Spleen (tissue), 11 donors: ENCODE data around the gene AK6. TPM values are rescaled to one million over a fixed set of nuclear protein-coding genes. Genes with fewer than 3 reads are reported as not detected.

Experiments
- DNase-seq: peaks from one replicate; pipeline ENCODE4 v3.0.0-alpha.2; 2020
- H3K27ac ChIP-seq, 8 donors: fragments of 200-600 bp; sonication (generic) in 7 of 8; 1 replicate in 4 of 8; 2 replicates in 4 of 8; pipeline versions ENCODE4 v1.5.0 to v1.8.0; 2016 to 2021; ENCODE audit warnings: inconsistent platforms in 4 of 8, mild to moderate bottlenecking in 4 of 8, moderate library complexity in 1 of 8
- H3K27me3 ChIP-seq, 7 donors: fragments of 200-600 bp; sonication (generic) in 6 of 7; replicated peaks in 1 of 7; 1 replicate in 4 of 7; 2 replicates in 3 of 7; pipeline versions ENCODE4 v1.5.0 to v1.8.0; 2016 to 2021; ENCODE audit warnings: inconsistent platforms in 3 of 7, mild to moderate bottlenecking in 1 of 7
- H3K36me3 ChIP-seq, 6 donors: fragments of 200-600 bp; sonication (generic) in 5 of 6; 1 replicate in 4 of 6; 2 replicates in 2 of 6; pipeline versions ENCODE4 v1.5.0 to v1.8.0; 2016 to 2021; ENCODE audit warnings: inconsistent platforms in 2 of 6
- H3K4me1 ChIP-seq, 6 donors: fragments of 200-600 bp; sonication (generic) in 5 of 6; 1 replicate in 3 of 6; 2 replicates in 3 of 6; pipeline versions ENCODE4 v1.5.0 to v1.8.0; 2016 to 2021; ENCODE audit warnings: inconsistent platforms in 3 of 6
- H3K4me3 ChIP-seq, 8 donors: fragments of 200-600 bp; sonication (generic) in 7 of 8; 1 replicate in 4 of 8; 2 replicates in 4 of 8; pipeline versions ENCODE4 v1.5.0 to v1.8.0; 2016 to 2021; ENCODE audit warnings: inconsistent platforms in 4 of 8, mild to moderate bottlenecking in 4 of 8, moderate library complexity in 2 of 8
- H3K9me3 ChIP-seq, 8 donors: fragments of 200-600 bp; sonication (generic) in 7 of 8; 1 replicate in 4 of 8; 2 replicates in 4 of 8; pipeline versions ENCODE4 v1.5.0 to v1.8.0; 2016 to 2021; ENCODE audit warnings: inconsistent platforms in 4 of 8
- POLR2A ChIP-seq, 3 donors: fragments of 450-650 bp; IDR thresholded peaks; one replicate each; pipeline ENCODE4 v1.5.1; 2017; ENCODE audit warnings: antibody characterized with exemption in 3 of 3, mild to moderate bottlenecking in 1 of 3
- POLR2AphosphoS5 ChIP-seq, 3 donors: sonication (generic); formaldehyde crosslinking; IDR thresholded peaks; one replicate each; pipeline ENCODE4 v1.5.1; 2017; ENCODE audit warnings: antibody characterized with exemption in 3 of 3
- WGBS, 5 donors: extraction: QIAGEN DNeasy Blood & Tissue Kit in 3 of 5; methylation state at CpG; one replicate each; pipeline versions ENCODE4 v1.1.5 to v1.1.7; 2013 to 2018; 5-methylcytosine and 5-hydroxymethylcytosine counted together
- intact Hi-C: fragments of 100-400 bp; cut with DNase I; formaldehyde crosslinking; loops from one replicate; pipeline ENCODE4 v1.15.0; 2023; ENCODE audit warnings: low total_unique reads
- polyA plus RNA-seq, 3 donors: library from polyadenylated mRNA; stranded (reverse); fragments of 200-250 nt; gene quantifications; one replicate each; pipeline ENCODE4 v1.2.1, GENCODE V29; 2013
- total RNA-seq, 7 donors: library from RNA; depleted of rRNA in 3 of 7; stranded (reverse); fragments of >200 nt in 3 of 7; fragmentation: NEBNext Ultra II Directional in 4 of 7; extraction: Animal tissue kit (Norgen Biotek cat#: 25700) in 4 of 7; gene quantifications; one replicate each; pipeline versions ENCODE4 v1.1.0 to v1.2.1, GENCODE V29; 2016 to 2021
- TF ChIP-seq, protein P1 (sequence below), 11 experiments: fragments of 200-600 bp in 7 of 11; fragments of 450-650 bp in 4 of 11; sonication (generic) in 4 of 11; IDR thresholded peaks in 8 of 11; conservative IDR thresholded peaks in 3 of 11; 1 replicate in 7 of 11; 2 replicates in 4 of 11; pipeline versions ENCODE4 v1.4.0 to v1.8.0; 2016 to 2021; ENCODE audit warnings: antibody characterized with exemption in 11 of 11, inconsistent platforms in 4 of 11, mild to moderate bottlenecking in 1 of 11
- donor health status: healthy with polysubstance abuse.
- donor health status: DM: no; HTN: no; CAD: no; lungs with moderate emphysema.
- donor health status: DM: no; HTN: no; CAD: no.
- donor health status: Bipolar disorder and iron deficiency.
- donor health status: healthy.
- donor health status: DM: no; HTN: no; CAD: no.
- donor health status: DM: yes; HTN: yes; CAD: no.

The AK6 gene
- total and polyA plus RNA-seq, 10 donors = 16.9 to 39.7 (median 26.4) TPM

DNA sequence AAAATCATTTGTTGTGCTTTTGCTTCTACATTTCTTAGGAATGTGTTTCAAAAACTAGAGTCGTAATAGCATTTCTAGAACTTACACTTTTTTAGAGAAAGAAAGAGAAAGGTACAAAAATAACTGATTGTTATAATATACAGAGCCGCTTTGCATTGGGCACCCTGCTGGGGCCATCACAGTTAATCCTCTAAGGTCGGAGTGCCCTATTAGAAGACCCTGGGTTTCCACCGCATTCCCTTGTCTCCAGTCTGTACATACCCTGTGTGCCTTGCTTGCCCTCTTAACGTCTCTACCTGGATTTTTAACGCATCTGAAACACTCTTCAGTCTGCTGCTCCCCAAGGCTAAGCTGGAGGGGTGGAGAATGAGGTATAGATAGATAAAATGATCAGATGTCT lies 46.9 kb upstream of the AK6 start:
- Histone ChIP-seq H3K27ac (no peak overlapping the region), H3K36me3 (peaks cover 0 to 40% (median 11%) of the 10 kb centered on the region in 6 donors)

DNA sequence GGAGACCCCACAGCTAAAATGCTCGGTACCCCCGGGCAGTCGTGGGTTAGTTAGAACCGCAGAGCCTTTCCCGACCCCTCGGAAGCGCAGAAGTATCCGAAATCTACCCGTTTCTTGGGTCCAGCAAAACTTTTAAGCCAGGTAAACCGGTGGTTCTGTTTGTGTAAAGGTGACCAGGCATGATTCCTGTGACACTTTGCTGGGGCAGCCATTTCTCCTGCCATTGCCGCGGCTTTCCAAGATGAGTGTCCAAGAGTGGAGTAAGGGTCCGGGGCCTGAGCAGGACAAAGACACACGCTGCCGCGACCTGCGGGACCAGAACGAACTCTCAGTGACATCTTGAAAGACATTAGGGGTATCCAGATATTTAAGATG lies 46.3 kb upstream of the AK6 start:
- Histone ChIP-seq H3K4me3 (peak overlapping the region; percentile 52 to 81 (median 68)), H3K9me3 (no peaks in the 10 kb centered on the region), H3K27me3 (peaks cover 0 to 10% (median 0%) of the 10 kb centered on the region in 7 donors), H3K4me1 (peaks cover 0 to 17% (median 11%) of the 10 kb centered on the region in 6 donors), H3K36me3 (peaks cover 0 to 47% (median 15%) of the 10 kb centered on the region in 6 donors), H3K27ac (no peak overlapping the region)
- no peak for TF ChIP-seq POLR2AphosphoS5 (IDR thresholded peaks at IDR 0.05)
- TF ChIP-seq, protein P1, sequence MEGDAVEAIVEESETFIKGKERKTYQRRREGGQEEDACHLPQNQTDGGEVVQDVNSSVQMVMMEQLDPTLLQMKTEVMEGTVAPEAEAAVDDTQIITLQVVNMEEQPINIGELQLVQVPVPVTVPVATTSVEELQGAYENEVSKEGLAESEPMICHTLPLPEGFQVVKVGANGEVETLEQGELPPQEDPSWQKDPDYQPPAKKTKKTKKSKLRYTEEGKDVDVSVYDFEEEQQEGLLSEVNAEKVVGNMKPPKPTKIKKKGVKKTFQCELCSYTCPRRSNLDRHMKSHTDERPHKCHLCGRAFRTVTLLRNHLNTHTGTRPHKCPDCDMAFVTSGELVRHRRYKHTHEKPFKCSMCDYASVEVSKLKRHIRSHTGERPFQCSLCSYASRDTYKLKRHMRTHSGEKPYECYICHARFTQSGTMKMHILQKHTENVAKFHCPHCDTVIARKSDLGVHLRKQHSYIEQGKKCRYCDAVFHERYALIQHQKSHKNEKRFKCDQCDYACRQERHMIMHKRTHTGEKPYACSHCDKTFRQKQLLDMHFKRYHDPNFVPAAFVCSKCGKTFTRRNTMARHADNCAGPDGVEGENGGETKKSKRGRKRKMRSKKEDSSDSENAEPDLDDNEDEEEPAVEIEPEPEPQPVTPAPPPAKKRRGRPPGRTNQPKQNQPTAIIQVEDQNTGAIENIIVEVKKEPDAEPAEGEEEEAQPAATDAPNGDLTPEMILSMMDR (IDR thresholded peaks at IDR 0.05 in 8 of 11, conservative IDR thresholded peaks at IDR 0.05 in 3 of 11) = no peak
- TF ChIP-seq POLR2A (IDR thresholded peaks at IDR 0.05) = no peak
- DNase-seq = no peak
- intact Hi-C loops = no loop called here
- WGBS, 5 donors = 57 to 74% (median 59%) methylated on average over 18 of the region's 18 CpGs

More for the DNA sequence above, 46.9 kb upstream of the AK6 start:
- intact Hi-C loops = no loop called here
- Histone ChIP-seq H3K4me1 (peaks cover 0 to 17% (median 11%) of the 10 kb centered on the region in 6 donors), H3K9me3 (no peaks in the 10 kb centered on the region), H3K27me3 (peaks cover 0 to 10% (median 0%) of the 10 kb centered on the region in 7 donors), H3K4me3 (no peak overlapping the region)
- TF ChIP-seq POLR2AphosphoS5 (IDR thresholded peaks at IDR 0.05) = no peak
- TF ChIP-seq, protein P1 (IDR thresholded peaks at IDR 0.05 in 8 of 11, conservative IDR thresholded peaks at IDR 0.05 in 3 of 11) = no peak
- TF ChIP-seq POLR2A (IDR thresholded peaks at IDR 0.05) = no peak
- no peak for DNase-seq
- 93 to 96% (median 96%) methylated on average over 6 of the region's 6 CpGs for WGBS, 5 donors

DNA sequence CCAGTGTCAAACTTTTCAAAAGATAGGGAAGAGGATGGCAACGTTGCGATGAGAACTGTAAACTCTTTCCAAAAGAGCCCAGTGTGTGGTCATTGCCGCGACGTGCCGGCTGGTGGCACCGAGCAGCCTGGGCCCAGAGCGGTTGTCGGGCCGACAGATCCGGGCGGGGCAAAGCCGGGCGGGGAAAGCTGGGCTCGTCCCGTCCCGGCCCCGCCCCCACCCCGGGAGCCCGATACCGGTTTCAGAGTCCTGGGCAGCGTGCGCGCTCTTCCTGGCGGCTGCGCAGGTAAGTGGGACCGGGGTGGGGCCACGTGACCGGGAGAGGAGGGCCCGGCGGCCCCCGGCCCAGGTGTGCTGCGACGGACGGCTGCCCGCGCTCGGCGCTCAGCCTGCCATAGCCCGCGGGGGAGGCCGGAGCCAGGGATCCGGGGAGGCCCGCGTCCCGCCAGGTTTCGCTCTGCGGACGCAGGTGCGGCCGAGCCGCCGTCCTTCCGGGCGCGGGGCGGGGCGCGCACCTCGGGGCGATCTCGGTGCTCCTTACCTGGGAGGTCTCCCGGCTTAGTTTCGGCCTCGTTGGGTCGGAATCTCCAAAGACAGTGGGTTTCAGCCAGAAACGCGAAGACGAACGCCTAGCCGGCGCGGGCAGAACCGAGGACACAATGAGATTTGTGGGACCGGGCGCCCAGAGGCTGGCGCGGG lies 45.7 kb upstream of the AK6 start, which contains the start of gene MARVELD2:
TSS of gene MARVELD2 (plus strand) at position 232 of the 699 bp plus-strand sequence. CDS start 4,270 bp downstream, outside the sequence.
- 6 to 18% (median 11%) methylated on average over 45 to 78 of the region's 78 CpGs for WGBS, 5 donors
- intact Hi-C loops = no loop called here
- H3K27me3 ChIP-seq = peaks cover 0 to 10% (median 0%) of the 10 kb centered on the region in 7 donors
- H3K4me1 ChIP-seq = peaks cover 0 to 17% (median 11%) of the 10 kb centered on the region in 6 donors
- peak within 1 kb of the TSS in 3 of 8 donors; percentile 30 to 47 (median 46) for H3K27ac ChIP-seq
- H3K36me3 ChIP-seq = peaks cover 0 to 52% (median 17%) of the 10 kb centered on the region in 6 donors
- H3K9me3 ChIP-seq = no peaks in the 10 kb centered on the region
- peak within 1 kb of the TSS; percentile 52 to 81 (median 68) for H3K4me3 ChIP-seq
- peak; percentile 90 for DNase-seq
- peak; percentile 21 to 70 (median 60) for TF ChIP-seq POLR2AphosphoS5 (IDR thresholded peaks at IDR 0.05)
- no peak for TF ChIP-seq POLR2A (IDR thresholded peaks at IDR 0.05)
- TF ChIP-seq, protein P1 (IDR thresholded peaks at IDR 0.05 in 8 of 11, conservative IDR thresholded peaks at IDR 0.05 in 3 of 11) = peak in 4 of 11 experiments; percentile 20 to 27 (median 24)

DNA sequence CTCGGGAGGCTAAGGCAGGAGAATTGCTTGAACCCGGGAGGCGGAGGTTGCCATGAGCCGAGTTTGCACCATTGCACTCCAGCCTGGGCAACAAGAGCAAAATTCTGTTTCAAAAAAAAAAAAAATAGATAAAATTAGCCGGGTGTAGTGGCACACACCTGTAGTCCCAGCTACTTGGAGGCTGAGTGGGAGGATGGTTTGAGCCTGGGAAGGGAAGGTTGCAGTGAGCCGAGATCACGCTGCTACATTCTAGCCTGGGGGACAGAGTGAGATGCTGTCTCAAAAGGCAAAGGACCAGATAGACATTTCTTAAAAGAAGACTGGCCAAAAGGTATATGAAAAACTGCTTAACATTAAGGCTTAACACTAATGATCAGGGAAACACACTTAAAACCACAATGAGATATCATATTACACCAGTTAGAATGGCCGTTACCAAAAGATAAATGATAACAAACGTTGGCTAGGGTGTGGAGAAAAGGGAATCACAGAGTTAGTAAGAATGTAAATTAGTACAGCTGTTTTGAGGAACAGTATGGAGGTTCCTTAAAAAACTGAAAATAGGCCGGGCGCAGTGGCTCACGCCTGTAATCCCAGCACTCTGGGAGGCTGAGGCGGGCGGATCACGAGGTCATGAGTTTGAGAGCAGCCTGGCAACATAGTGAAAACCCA lies 35.5 kb upstream of the AK6 start:
- Histone ChIP-seq H3K9me3 (peaks cover 0 to 11% (median 3%) of the 10 kb centered on the region in 8 donors), H3K27me3 (no peaks in the 10 kb centered on the region), H3K4me3 (no peak overlapping the region), H3K4me1 (no peaks in the 10 kb centered on the region), H3K36me3 (peaks cover 0 to 96% (median 46%) of the 10 kb centered on the region in 6 donors), H3K27ac (no peak overlapping the region)
- no peak for TF ChIP-seq POLR2AphosphoS5 (IDR thresholded peaks at IDR 0.05)
- TF ChIP-seq POLR2A (IDR thresholded peaks at IDR 0.05) = no peak
- TF ChIP-seq, protein P1 (IDR thresholded peaks at IDR 0.05 in 8 of 11, conservative IDR thresholded peaks at IDR 0.05 in 3 of 11) = no peak
- no peak for DNase-seq
- WGBS, 5 donors = 90 to 92% (median 92%) methylated on average over 15 of the region's 15 CpGs
- intact Hi-C loops = no loop called here
